ENCODE data around the gene CCDC186.
"Not testable (repeated sequence)": the region's sequence is repeated elsewhere in the genome, so short reads cannot be mapped to it uniquely, and the experiment has no call there.

Gene CCDC186

GRCh38 chr10:114143160-114143559 is 30.8 kb downstream of the CCDC186 start:
- no peaks in the 10 kb centered on the region for H3F3A ChIP-seq (ENCODE audit: insufficient read depth, low read length)
- H3K4me3 ChIP-seq (ENCODE audit: low read length), result no peak overlapping the region
- H3K4me1 ChIP-seq (ENCODE audit: low read length), result no peaks in the 10 kb centered on the region
- H3K27me3 ChIP-seq (replicated peaks; ENCODE audit: insufficient read depth, low read length), result no peaks in the 10 kb centered on the region
- no peak overlapping the region for H3K27ac ChIP-seq (ENCODE audit: low read length)
- no peak overlapping the region for H2AFZ ChIP-seq (ENCODE audit: low read length)
- no peak overlapping the region for H3K4me2 ChIP-seq (ENCODE audit: low read depth, low read length)
- no peaks in the 10 kb centered on the region for H4K20me1 ChIP-seq (ENCODE audit: insufficient read depth, low read length)
- no peak overlapping the region for H3K9ac ChIP-seq (ENCODE audit: low read length)
- no peaks in the 10 kb centered on the region for H3K9me3 ChIP-seq (replicated peaks; ENCODE audit: insufficient read depth, low read length)
- DNase-seq, result no peak
- no peaks in the 10 kb centered on the region; the same call in 1 of the 2 replicates for H3K36me3 ChIP-seq (replicated peaks; ENCODE audit: insufficient read depth, low read length)
- TF ChIP-seq EZH2phosphoT487 (IDR thresholded peaks at IDR 0.05; ENCODE audit: low read length), result no peak
- TF ChIP-seq, protein P1, sequence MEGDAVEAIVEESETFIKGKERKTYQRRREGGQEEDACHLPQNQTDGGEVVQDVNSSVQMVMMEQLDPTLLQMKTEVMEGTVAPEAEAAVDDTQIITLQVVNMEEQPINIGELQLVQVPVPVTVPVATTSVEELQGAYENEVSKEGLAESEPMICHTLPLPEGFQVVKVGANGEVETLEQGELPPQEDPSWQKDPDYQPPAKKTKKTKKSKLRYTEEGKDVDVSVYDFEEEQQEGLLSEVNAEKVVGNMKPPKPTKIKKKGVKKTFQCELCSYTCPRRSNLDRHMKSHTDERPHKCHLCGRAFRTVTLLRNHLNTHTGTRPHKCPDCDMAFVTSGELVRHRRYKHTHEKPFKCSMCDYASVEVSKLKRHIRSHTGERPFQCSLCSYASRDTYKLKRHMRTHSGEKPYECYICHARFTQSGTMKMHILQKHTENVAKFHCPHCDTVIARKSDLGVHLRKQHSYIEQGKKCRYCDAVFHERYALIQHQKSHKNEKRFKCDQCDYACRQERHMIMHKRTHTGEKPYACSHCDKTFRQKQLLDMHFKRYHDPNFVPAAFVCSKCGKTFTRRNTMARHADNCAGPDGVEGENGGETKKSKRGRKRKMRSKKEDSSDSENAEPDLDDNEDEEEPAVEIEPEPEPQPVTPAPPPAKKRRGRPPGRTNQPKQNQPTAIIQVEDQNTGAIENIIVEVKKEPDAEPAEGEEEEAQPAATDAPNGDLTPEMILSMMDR (IDR thresholded peaks at IDR 0.05; ENCODE audit: low read length), result no peak
- no peak for TF ChIP-seq EZH2 (optimal IDR thresholded peaks at IDR 0.05; ENCODE audit: low read depth, low read length)
- H3K9me2 ChIP-seq (replicated peaks; ENCODE audit: insufficient read depth, low read length), result no peaks in the 10 kb centered on the region
- no peaks in the 10 kb centered on the region for H3K79me2 ChIP-seq (ENCODE audit: low read length)

- Histone ChIP-seq H3K4me2 (ENCODE audit: low read depth, low read length) (no peak overlapping the region), H3K36me3 (replicated peaks; ENCODE audit: insufficient read depth, low read length) (no peaks in the 10 kb centered on the region; the same call in 1 of the 2 replicates), H3K27ac (ENCODE audit: low read length) (no peak overlapping the region), H3K9me3 (replicated peaks; ENCODE audit: insufficient read depth, low read length) (no peaks in the 10 kb centered on the region), H3K9ac (ENCODE audit: low read length) (no peak overlapping the region), H3F3A (ENCODE audit: insufficient read depth, low read length) (no peaks in the 10 kb centered on the region), H3K79me2 (ENCODE audit: low read length) (no peaks in the 10 kb centered on the region), H3K27me3 (replicated peaks; ENCODE audit: insufficient read depth, low read length) (no peaks in the 10 kb centered on the region), H4K20me1 (ENCODE audit: insufficient read depth, low read length) (no peaks in the 10 kb centered on the region), H3K9me2 (replicated peaks; ENCODE audit: insufficient read depth, low read length) (no peaks in the 10 kb centered on the region), H3K4me3 (ENCODE audit: low read length) (no peak overlapping the region), H3K4me1 (ENCODE audit: low read length) (no peaks in the 10 kb centered on the region), H2AFZ (ENCODE audit: low read length) (no peak overlapping the region)
- no peak for DNase-seq
- no peak for TF ChIP-seq EZH2 (optimal IDR thresholded peaks at IDR 0.05; ENCODE audit: low read depth, low read length)
- no peak for TF ChIP-seq EZH2phosphoT487 (IDR thresholded peaks at IDR 0.05; ENCODE audit: low read length)
- TF ChIP-seq, protein P1 (IDR thresholded peaks at IDR 0.05; ENCODE audit: low read length), result no peak
Observed at GRCh38 chr10:114142018-114142417, 32.0 kb downstream of the CCDC186 start.

GRCh38 chr10:114140827-114141226 is 33.2 kb downstream of the CCDC186 start:
- H3K4me2 ChIP-seq (ENCODE audit: low read depth, low read length); H3K27ac ChIP-seq (ENCODE audit: low read length); H3K27me3 ChIP-seq (replicated peaks; ENCODE audit: insufficient read depth, low read length); H3K79me2 ChIP-seq (ENCODE audit: low read length); H3K9ac ChIP-seq (ENCODE audit: low read length); H2AFZ ChIP-seq (ENCODE audit: low read length); H3K9me2 ChIP-seq (replicated peaks; ENCODE audit: insufficient read depth, low read length); DNase-seq; H3K4me3 ChIP-seq (ENCODE audit: low read length); H3K4me1 ChIP-seq (ENCODE audit: low read length); H3K36me3 ChIP-seq (replicated peaks; ENCODE audit: insufficient read depth, low read length); H3F3A ChIP-seq (ENCODE audit: insufficient read depth, low read length); H4K20me1 ChIP-seq (ENCODE audit: insufficient read depth, low read length); H3K9me3 ChIP-seq (replicated peaks; ENCODE audit: insufficient read depth, low read length): not testable (repeated sequence)

DNA sequence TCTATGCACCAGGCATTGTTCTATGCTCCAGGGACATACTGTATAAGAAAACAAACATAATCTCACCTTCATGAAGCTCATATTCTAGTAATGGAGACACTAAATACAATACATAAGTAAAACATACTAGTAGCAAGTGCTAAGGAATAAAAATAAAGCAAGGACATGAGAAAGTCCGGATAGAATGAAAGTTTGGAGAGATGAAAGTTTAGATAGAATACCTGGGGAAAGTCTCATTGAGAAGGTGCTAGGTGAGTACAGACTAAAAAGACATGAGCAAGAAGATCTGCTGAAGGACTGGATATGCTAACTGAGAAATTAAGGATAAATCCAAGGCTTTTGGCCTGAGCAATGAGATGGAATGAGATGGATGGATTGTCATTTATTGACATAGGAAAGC is 34.0 kb downstream of the CCDC186 start:
- no peak for DNase-seq
- Histone ChIP-seq H3K27me3 (replicated peaks; ENCODE audit: insufficient read depth, low read length) (no peaks in the 10 kb centered on the region), H2AFZ (ENCODE audit: low read length) (no peak overlapping the region), H3K9me3 (replicated peaks; ENCODE audit: insufficient read depth, low read length) (no peaks in the 10 kb centered on the region), H3K4me3 (ENCODE audit: low read length) (no peak overlapping the region), H4K20me1 (ENCODE audit: insufficient read depth, low read length) (no peaks in the 10 kb centered on the region), H3K36me3 (replicated peaks; ENCODE audit: insufficient read depth, low read length) (peaks cover 5% of the 10 kb centered on the region), H3K27ac (ENCODE audit: low read length) (no peak overlapping the region), H3K4me2 (ENCODE audit: low read depth, low read length) (no peak overlapping the region), H3K9ac (ENCODE audit: low read length) (no peak overlapping the region), H3K4me1 (ENCODE audit: low read length) (no peaks in the 10 kb centered on the region), H3K9me2 (replicated peaks; ENCODE audit: insufficient read depth, low read length) (no peaks in the 10 kb centered on the region), H3K79me2 (ENCODE audit: low read length) (no peaks in the 10 kb centered on the region), H3F3A (ENCODE audit: insufficient read depth, low read length) (no peaks in the 10 kb centered on the region)
- TF ChIP-seq EZH2 (optimal IDR thresholded peaks at IDR 0.05; ENCODE audit: low read depth, low read length) (no peak), EZH2phosphoT487 (IDR thresholded peaks at IDR 0.05; ENCODE audit: low read length) (no peak)
- TF ChIP-seq, protein P1 (IDR thresholded peaks at IDR 0.05; ENCODE audit: low read length), result no peak

Measured in MM.1S (cell line).